Measurements from ENCODE around the gene TGM2. TPM values are rescaled to one million over a fixed set of nuclear protein-coding genes. Genes with fewer than 3 reads are reported as not detected.
A peak's percentile ranks its signal among the peaks of the same experiment; 100 is the strongest.

Gene TGM2
- total RNA-seq, 4 donors from 2014 or later, result 31.4 to 216 (median 145) TPM

DNA sequence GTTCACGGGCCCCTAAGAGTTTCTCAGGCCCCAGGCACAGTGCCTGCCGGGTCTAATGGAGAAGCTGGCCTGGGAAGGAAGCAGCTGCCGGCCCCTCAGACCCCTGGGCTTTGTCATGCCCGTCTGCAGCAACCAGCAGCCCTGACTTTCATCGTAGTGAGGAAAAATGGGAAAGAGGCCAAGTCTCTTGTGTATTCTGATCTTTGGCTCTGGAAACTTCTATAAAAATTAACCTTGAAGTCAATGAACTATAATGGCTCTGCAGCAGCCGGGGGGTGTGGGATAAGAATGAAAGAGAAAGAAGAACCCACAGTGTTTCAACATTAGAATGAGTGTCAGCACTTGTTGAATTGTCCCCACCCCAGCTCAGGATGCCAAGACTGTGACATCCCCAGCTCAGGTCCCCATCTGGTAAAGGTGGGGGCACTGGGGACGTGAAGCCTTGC, 12.9 kb downstream of the TGM2 start:
- peaks cover 3 to 36% (median 12%) of the 10 kb centered on the region in 4 donors for H3K4me1 ChIP-seq
- peak in 2 of 3 donors; percentile 23 to 74 for DNase-seq
- no peaks in the 10 kb centered on the region for H3K9me3 ChIP-seq
- no peaks in the 10 kb centered on the region for H3K27me3 ChIP-seq
- H3K27ac ChIP-seq, result peak overlapping the region; percentile 57 to 95 (median 74)
- peaks cover 0 to 37% (median 0%) of the 10 kb centered on the region in 3 donors for H3K36me3 ChIP-seq
- H3K4me3 ChIP-seq, result peak overlapping the region in 3 of 4 donors; percentile 9 to 35 (median 9)
- TF ChIP-seq POLR2A (IDR thresholded peaks at IDR 0.05), result no peak
- TF ChIP-seq, protein P1, sequence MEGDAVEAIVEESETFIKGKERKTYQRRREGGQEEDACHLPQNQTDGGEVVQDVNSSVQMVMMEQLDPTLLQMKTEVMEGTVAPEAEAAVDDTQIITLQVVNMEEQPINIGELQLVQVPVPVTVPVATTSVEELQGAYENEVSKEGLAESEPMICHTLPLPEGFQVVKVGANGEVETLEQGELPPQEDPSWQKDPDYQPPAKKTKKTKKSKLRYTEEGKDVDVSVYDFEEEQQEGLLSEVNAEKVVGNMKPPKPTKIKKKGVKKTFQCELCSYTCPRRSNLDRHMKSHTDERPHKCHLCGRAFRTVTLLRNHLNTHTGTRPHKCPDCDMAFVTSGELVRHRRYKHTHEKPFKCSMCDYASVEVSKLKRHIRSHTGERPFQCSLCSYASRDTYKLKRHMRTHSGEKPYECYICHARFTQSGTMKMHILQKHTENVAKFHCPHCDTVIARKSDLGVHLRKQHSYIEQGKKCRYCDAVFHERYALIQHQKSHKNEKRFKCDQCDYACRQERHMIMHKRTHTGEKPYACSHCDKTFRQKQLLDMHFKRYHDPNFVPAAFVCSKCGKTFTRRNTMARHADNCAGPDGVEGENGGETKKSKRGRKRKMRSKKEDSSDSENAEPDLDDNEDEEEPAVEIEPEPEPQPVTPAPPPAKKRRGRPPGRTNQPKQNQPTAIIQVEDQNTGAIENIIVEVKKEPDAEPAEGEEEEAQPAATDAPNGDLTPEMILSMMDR (IDR thresholded peaks at IDR 0.05), result no peak

DNA sequence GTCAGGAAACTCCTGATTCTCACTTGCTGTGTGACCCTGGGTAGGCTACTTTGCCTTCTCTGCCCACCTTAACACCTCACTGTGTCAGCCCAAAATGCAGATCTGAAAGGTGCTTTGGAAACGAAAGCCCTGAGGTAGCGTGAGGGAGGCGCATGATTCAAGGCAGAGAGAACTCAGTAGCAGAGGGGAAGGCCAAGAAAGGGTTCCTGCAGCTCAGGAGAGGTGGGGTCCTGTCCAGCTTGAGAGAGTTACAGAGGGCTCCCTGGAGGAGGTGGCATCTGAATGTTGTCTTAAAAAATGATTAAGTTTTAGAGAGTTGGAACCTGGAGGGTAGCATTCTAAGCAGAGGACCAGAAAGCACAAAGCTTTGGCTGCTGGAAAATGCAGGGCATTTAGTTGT, 13.6 kb downstream of the TGM2 start:
- Histone ChIP-seq H3K36me3 (peaks cover 0 to 39% (median 0%) of the 10 kb centered on the region in 3 donors), H3K9me3 (no peaks in the 10 kb centered on the region), H3K27ac (peak overlapping the region; percentile 57 to 95 (median 74)), H3K4me3 (no peak overlapping the region), H3K27me3 (no peaks in the 10 kb centered on the region), H3K4me1 (peaks cover 3 to 34% (median 12%) of the 10 kb centered on the region in 4 donors)
- DNase-seq, result no peak
- TF ChIP-seq, protein P1 (IDR thresholded peaks at IDR 0.05), result no peak
- TF ChIP-seq POLR2A (IDR thresholded peaks at IDR 0.05), result no peak

DNA sequence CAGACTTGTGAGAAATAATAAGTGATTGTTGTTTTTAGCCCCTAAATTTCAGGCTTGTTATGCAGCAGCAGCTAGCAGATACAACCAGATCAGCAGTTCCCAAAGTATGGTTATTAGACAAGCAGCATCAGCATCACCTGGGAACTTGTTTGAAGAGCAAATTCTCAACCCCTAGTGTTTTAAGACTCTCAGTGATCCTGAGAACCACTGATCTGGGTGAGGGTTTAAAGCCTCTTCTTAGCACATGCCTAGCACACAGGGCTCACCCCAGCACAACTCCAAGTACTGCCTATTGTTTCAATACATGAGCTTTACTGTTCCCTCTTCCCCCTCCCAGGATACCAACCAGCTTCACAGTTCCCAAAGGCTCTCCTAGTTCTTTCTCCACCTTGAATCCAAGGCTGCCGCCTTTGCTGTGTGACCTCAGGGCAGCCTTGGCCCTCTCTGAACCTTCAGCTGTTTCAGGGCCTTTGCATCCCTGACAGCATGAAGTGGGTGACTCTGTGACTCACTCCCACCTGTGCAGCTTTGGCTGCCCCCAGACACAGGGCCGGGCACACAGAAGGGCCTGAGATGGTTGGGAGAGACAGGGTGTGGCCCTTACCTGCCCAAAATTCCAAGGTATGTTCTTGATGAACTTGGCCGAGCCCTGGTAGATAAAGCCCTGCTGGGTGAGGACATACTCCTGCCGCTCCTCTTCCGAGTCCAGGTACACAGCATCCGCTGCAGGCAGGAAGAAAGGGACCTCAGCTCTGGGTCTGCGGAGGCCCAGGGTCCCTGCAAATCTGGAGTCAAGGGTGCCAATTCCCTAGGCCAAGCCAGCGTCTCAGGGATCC, 14.5 kb downstream of the TGM2 start:
- Histone ChIP-seq H3K27ac (peak overlapping the region in 2 of 4 donors; percentile 66 to 95), H3K4me1 (peaks cover 3 to 34% (median 12%) of the 10 kb centered on the region in 4 donors), H3K9me3 (no peaks in the 10 kb centered on the region), H3K4me3 (no peak overlapping the region), H3K36me3 (peaks cover 0 to 36% (median 0%) of the 10 kb centered on the region in 3 donors), H3K27me3 (no peaks in the 10 kb centered on the region)
- TF ChIP-seq POLR2A (IDR thresholded peaks at IDR 0.05), result no peak
- TF ChIP-seq, protein P1 (IDR thresholded peaks at IDR 0.05), result no peak
- DNase-seq, result no peak

DNA sequence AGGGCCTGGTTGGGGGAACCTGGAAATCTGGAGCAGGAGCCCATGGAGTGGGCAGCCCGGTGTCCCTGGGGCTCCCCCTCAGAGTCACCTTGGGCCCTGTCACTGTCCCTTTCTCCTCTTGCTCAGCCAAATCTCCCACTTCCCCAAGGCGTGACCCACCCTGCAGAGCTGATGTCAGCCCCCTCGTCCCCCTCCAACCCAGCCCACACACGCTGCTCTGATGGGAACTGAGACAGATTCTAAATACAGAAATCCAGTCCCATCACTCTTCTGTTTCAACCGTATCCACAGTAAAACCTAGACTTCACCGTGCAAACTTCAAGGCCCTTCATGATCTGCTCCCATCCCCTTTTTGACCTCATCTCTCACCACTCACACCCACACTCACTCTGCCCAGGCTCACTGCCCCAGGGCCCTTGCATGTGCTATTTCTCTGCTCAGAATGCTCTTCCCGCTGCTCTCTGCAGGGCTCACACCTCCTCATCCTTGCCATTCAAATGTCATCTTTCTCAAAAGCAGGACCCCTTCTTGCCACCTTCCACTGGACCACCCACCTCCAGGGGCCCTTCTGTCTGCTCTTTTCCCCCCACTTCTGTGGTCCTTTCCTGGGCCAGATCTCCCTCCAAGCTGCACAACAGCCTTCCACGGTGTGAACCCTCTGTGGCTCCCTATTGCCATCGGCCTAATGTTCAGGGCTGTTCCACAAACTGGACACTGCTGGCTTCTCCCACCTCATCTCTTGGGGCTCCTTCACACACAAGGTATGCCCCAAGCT, 16.6 kb downstream of the TGM2 start:
- TF ChIP-seq, protein P1 (IDR thresholded peaks at IDR 0.05), result no peak
- TF ChIP-seq POLR2A (IDR thresholded peaks at IDR 0.05), result no peak
- no peak for DNase-seq
- Histone ChIP-seq H3K9me3 (no peaks in the 10 kb centered on the region), H3K4me1 (peaks cover 11 to 46% (median 17%) of the 10 kb centered on the region in 4 donors), H3K27ac (no peak overlapping the region), H3K36me3 (peaks cover 0 to 32% (median 0%) of the 10 kb centered on the region in 3 donors), H3K27me3 (no peaks in the 10 kb centered on the region), H3K4me3 (no peak overlapping the region)

DNA sequence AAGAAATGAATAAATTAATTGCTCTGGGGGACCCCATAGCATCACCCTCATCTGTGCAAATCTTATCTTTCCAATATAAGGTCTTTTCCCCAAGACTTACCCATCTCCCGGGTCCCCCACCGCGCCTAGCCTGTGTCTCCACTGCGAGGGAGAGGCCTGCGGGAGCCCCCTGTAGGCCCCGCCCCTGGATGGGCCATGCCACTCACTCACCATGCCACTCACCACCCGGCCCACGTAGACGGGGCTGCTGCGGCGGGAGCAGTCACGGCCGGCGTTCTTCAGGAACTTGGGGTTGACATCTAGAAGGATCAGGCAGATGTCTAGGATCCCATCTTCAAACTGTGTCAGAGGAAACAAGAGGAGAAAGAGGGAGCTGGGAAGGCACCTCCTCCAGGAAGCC, 17.3 kb downstream of the TGM2 start:
- Histone ChIP-seq H3K9me3 (no peaks in the 10 kb centered on the region), H3K36me3 (peaks cover 0 to 32% (median 0%) of the 10 kb centered on the region in 3 donors), H3K4me3 (no peak overlapping the region), H3K27ac (no peak overlapping the region), H3K4me1 (peaks cover 9 to 46% (median 13%) of the 10 kb centered on the region in 4 donors), H3K27me3 (no peaks in the 10 kb centered on the region)
- TF ChIP-seq, protein P1 (IDR thresholded peaks at IDR 0.05), result no peak
- no peak for TF ChIP-seq POLR2A (IDR thresholded peaks at IDR 0.05)
- no peak for DNase-seq
